Panc1 (cell line): ENCODE data around the gene ALDH7A1.

Experiments
- CTCF ChIP-seq: fragments of 450-650 bp; IDR thresholded peaks from 2 replicates; pipeline ENCODE4 v1.5.1; 2017; ENCODE audit warnings: mild to moderate bottlenecking
- POLR2AphosphoS5 ChIP-seq: IDR thresholded peaks from 2 replicates; pipeline ENCODE4 v1.6.1; 2012; ENCODE audit warnings: mild to moderate bottlenecking, low read depth, low read length, moderate library complexity
- REST ChIP-seq, 2 experiments: IDR thresholded peaks; 2 replicates each; pipeline ENCODE4 v1.6.1; 2011 to 2012; ENCODE audit warnings: low read depth in 2 of 2, control low read depth in 1 of 2, low read length in 1 of 2, mild to moderate bottlenecking in 1 of 2, moderate library complexity in 1 of 2; ENCODE audit not compliant: insufficient read depth in 1 of 2
- SIN3A ChIP-seq: IDR thresholded peaks from 2 replicates; pipeline ENCODE4 v1.6.1; 2012; ENCODE audit warnings: low read depth, mild to moderate bottlenecking, low read length, moderate library complexity, borderline replicate concordance; ENCODE audit not compliant: insufficient read depth
- TCF7L2 ChIP-seq: IDR thresholded peaks from 2 replicates; pipeline ENCODE4 v1.6.1; 2011; ENCODE audit warnings: mild to moderate bottlenecking, low read depth, low read length, inconsistent platforms

- TF ChIP-seq CTCF (no peak), POLR2AphosphoS5 (no peak), TCF7L2 (no peak), REST (IDR thresholded peaks at IDR 0.05; ENCODE audit: insufficient read depth in 1 of 2, low read depth in 2 of 2, low read length in 1 of 2) (no peak), SIN3A (no peak)
These were observed 79.7 kb downstream of the ALDH7A1 start for GRCh38 chr5:126515337-126515736.
